Breast epithelium (tissue), 3 donors: ENCODE results near the gene RNASE7.

Source experiments
- POLR2A ChIP-seq: fragments of 450-650 bp; IDR thresholded peaks from one replicate; pipeline ENCODE4 v1.6.1; 2016; ENCODE audit warnings: antibody characterized with exemption, mild to moderate bottlenecking, moderate library complexity
- TF ChIP-seq, protein P1 (sequence below), 3 donors: fragments of 450-650 bp; IDR thresholded peaks; one replicate each; pipeline ENCODE4 v1.5.1; 2016 to 2017; ENCODE audit warnings: antibody characterized with exemption in 3 of 3, mild to moderate bottlenecking in 3 of 3, moderate library complexity in 3 of 3

DNA sequence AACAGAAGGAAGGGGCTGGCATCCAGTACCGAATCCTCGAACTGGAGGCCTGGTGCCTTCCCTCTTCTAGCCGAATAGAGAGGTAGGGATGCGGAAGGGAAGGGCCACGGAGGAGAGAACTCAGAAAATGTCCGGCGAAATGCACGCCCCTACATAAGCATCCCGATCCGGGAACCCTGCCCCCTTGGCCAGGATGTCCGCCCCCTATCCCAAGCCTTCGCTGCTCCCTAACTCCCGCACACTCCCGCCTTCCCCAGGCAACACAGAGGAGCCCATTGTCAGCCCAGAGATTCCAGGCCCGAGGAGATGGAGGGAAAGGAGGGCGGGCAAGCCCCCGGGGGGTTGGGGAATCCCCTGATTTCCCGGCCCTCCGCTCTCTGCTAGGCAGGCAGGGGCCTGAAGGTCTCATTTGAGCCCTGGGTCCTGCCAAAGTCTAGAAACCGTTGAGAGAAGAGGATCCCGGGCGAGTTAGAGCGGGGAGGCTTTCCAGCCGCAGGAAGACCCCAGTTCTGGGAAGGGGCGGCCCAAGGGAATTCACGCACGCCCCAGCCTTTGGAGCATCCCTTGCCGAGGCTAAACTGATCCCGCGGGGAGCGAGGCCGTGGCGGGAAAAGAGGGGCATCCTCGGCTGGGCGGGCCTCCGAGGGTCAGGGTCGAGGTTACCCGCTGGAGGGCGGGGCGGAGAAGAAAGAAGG is 27.4 kb downstream of the RNASE7 start:
- TF ChIP-seq, protein P1, sequence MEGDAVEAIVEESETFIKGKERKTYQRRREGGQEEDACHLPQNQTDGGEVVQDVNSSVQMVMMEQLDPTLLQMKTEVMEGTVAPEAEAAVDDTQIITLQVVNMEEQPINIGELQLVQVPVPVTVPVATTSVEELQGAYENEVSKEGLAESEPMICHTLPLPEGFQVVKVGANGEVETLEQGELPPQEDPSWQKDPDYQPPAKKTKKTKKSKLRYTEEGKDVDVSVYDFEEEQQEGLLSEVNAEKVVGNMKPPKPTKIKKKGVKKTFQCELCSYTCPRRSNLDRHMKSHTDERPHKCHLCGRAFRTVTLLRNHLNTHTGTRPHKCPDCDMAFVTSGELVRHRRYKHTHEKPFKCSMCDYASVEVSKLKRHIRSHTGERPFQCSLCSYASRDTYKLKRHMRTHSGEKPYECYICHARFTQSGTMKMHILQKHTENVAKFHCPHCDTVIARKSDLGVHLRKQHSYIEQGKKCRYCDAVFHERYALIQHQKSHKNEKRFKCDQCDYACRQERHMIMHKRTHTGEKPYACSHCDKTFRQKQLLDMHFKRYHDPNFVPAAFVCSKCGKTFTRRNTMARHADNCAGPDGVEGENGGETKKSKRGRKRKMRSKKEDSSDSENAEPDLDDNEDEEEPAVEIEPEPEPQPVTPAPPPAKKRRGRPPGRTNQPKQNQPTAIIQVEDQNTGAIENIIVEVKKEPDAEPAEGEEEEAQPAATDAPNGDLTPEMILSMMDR (IDR thresholded peaks at IDR 0.05) = no peak
- no peak for TF ChIP-seq POLR2A
